ENCODE results near the gene COL4A5. TPM values are rescaled to one million over a fixed set of nuclear protein-coding genes. Genes with fewer than 3 reads are reported as not detected.

COL4A5 gene
- total and polyA plus RNA-seq, 2 of the 8 experiments (the other 6 are each of a cell fraction or from before 2014, with no cell fraction given): 24.9 to 30.2 TPM

DNA sequence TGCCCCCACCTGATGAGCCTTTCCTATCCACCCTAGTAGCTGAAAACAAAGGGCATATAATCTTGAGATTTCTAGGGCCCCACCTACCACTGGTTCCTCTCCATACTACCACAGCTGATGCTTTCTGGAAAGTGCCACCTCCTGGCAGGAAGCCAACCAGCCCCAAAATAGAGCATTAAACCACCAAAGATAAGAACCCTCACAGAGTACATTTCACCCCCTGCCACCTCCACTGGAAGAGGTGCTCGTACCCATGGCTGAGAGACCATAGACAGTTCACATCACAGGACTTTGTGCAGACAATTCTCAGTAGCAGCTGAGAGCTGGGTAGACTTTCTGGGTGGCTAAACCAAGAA, 202.6 kb downstream of the COL4A5 start (continued):
- TF ChIP-seq TEAD4 (IDR thresholded peaks at IDR 0.05; ENCODE audit: low read depth, low read length) (no peak), CHD2 (IDR thresholded peaks at IDR 0.05; ENCODE audit: low read length) (no peak), FOSL1 (IDR thresholded peaks at IDR 0.05; ENCODE audit: insufficient read depth, low read depth, low read length) (no peak)

Data from H1 (cell line).